HG03135 (cell line): ENCODE measurements around the gene GTF2A2.
"Not testable (repeated sequence)": the region's sequence is repeated elsewhere in the genome, so short reads cannot be mapped to it uniquely, and the experiment has no call there.

Source experiments
- ATAC-seq: cut with Tn5 transposase; IDR thresholded peaks from one replicate; pipeline ENCODE4 v1.9.1; 2021; ENCODE audit warnings: mild to moderate bottlenecking, moderate library complexity; ENCODE audit not compliant: unreplicated experiment

Gene GTF2A2, protein sequence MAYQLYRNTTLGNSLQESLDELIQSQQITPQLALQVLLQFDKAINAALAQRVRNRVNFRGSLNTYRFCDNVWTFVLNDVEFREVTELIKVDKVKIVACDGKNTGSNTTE

DNA sequence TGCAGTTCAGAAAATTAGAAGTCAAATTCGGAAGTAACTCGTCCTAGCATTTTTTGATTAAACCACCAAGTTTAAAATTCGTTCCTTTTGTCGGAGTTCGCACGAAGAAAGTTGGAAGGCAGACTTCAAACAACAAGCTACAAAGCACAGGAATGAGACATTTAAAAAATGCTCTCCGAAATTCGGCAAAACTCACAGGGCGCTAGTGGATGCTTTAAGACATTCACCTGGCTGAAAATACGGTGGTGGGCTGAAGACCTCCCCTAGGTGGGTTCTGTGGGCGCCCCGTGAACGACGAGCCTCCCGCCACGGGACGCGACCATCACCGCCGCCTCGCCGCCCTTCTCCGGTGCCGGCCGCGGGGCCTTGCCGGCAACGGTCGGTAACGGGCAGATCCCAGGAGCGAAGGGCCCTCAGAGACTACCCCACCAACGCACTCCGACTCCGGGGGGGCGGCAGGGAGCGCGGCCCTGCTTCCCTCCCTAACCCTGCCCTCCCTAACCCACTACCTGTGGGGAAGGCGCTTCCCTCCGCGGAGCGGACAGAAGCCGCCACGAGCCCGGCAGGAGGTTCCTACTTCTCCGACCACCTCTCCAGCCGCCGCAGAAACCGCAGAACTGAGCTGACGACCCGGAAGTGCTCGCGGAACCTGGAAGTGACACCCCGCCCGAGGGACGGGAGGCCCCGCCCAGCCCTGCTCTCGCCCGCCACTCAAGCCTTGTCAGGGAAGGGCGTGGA, at the start of gene GTF2A2:
GTF2A2 (minus strand) TSS at position 619 of the 738 bp plus-strand sequence. CDS start 5,238 bp downstream, outside the sequence.
- ATAC-seq = peak; percentile 99

DNA sequence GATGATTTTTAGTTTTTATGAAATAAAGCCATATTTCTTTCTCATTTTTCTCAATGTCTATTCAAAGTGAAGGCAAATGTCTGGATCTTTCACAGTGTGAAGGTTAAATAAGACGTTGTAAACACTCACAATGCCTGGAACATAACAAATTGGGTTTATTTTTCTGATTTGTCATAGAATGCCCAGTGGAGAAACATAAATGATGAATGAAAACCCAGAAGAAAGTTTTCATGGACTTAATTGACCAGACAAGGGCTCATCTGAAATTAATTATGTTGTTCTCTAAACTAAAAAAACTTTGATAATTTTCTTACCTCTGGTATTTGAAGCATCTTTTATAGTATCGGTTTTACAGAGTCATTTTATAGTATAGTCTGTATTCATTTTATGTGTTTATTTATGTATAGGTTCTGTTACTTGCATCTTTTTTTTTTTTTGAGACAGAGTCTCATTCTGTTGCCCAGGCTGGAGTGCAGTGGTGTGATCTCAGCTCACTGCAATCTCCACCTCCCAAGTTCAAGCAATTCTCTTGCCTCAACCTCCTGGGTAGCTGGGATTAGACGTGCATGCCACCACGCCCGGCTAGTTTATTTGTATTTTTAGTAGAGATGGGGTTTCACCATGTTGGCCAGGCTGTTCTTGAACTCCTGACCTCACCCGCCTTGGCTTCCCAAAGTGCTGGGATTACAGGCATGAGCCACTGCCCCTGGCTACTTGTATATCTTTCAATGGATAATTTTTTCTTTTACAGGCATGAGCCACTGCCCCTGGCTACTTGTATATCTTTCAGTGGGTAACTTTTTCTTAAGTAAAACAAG, 46.9 kb upstream of the GTF2A2 start:
- ATAC-seq = no peak

DNA sequence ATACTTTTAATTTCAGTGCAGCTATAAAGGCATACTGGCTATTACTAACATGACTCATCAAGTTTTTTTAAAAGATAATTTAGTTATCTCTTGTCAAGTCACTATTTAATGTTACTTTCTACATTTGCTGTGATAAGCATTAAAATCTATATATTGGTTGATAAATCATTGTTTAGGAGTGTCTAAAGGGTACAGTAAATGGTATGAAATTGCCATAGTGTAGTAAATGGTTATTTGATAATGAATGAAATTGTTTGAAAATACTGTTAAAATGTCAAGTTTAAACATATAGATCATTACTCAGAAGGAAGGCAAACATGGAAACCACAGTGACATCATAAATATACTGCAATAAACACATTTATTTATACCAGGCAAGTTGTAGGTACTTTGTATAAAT, 45.0 kb upstream of the GTF2A2 start:
- ATAC-seq = no peak

DNA sequence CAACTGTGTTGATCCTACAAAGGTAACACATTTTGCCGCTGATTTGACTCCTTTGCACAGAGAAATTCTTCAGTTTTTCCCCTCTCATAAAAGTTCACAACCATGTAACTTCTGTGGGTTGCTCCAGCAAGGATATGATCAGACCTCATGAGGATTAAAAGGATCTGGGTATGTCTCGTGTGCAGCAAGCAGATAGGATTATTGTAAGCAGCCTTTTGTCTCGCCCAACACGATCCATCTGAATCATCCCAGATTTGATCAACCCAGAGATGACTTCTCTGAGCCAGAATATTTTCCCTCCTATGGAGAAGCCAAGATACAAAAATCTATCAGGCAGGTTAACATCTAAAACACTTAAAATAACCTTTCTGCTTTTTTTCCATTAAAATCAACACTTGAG, 44.6 kb upstream of the GTF2A2 start:
- ATAC-seq = no peak

DNA sequence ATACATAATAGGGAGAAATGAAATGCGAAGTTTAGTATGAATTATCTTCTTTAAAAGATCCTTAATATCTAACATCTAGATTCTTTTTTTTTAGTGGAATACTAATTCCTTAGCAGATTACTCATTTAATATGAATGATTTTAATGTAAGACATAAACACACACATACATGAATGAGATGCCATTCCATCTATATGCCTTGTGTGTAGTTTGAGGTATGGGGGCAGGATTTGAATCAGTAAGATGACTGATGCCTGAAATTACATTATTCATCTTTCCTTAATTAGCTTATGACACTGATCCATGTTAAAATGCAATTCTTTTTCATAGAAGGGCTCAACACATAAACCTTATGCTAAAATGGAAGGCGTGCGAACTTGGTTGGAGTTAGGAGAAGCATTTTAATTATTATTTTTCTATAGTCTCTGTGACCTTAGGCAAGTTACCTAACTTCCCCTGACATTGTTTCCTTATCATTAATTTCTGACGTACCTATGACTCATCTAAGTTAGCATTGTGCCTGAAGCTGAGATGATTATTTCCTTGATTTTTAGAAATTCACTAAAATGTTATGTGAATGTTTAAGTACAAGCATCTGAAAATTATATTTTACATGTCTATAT, 42.6 kb upstream of the GTF2A2 start:
- ATAC-seq = no peak

DNA sequence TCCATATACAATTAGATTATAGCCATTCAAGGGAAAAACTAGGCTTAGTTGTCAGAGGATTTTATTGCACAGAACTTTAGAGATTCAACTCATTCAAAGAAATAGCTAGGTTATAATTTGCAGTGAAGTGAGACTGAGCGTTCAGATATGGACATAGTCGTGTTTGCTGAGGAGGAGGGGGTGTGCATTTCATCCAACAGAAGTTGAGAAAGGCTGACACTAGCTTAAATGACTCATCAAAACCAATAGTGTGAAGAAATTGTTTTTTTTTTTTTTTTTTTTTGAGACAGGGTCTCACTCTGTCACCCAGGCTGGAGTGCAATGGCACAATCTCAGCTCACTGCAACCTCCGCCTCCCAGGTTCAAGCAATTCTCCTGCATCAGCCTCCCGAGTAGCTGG, 40.8 kb upstream of the GTF2A2 start:
- not testable (repeated sequence) for ATAC-seq

DNA sequence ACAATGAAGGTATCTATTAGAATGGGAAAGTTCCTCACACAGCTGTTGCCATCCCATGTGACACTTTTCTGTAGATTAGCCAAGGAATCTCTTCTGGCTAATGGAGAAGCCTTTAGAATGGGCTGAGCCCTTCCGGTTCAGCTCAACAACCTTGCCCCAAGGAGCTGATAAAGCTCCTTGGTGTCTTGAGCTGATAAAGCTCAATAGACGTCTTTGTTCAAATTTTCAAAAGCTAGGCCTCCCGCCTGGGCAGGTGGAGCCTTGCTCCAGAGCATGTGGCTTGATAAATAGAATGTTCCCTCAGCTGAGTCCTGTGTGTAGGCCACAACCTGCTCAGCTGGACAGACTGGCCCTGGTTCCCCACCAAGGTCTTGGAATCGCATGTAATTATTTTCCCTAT, 39.0 kb upstream of the GTF2A2 start:
- no peak for ATAC-seq

DNA sequence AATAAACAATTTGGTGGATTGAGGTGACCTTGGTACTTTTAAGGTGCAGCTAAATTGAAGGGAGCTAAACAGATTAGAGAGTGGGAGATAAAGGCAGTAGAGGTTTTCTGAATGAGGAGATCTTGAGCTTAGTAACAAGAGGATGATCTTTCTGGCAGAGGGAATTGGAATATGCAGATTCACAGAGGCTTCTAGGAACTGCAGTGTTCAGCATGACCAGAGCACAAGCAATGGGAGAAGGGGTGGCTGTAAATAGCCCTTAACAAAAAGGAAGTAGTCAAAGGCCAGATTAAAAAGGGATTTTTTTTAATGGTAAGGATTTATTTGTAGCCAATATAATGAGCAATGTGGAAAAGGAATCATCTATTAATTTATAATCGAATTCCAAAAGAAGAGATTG, 37.5 kb upstream of the GTF2A2 start:
- no peak for ATAC-seq

DNA sequence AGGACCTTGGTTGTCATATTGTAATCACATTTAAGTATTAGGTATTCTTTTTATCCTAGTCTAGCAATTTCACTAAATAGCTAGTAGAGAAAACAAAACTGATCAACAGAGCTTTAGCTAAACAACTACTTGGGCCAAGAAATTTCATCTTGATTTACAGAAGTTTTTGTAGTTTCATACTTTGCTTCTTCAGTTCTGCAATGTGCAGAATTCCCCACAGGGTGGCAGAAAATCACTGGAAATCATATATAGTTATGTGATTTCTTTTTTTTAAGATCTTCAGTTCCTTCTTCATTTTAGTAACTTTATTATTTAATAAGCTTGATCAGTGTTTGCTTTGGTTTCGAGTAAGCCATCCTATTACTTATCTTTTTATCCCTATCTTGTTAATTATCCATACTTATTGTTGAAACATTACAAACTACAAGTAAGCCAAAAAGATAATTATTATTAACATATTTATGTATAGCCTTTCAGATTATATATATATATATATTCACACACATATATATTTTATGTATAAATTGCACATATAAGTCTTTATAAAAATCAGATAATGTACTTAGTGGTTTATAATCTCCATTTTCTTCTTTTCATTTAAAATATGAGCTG, 34.0 kb upstream of the GTF2A2 start:
- ATAC-seq = no peak

DNA sequence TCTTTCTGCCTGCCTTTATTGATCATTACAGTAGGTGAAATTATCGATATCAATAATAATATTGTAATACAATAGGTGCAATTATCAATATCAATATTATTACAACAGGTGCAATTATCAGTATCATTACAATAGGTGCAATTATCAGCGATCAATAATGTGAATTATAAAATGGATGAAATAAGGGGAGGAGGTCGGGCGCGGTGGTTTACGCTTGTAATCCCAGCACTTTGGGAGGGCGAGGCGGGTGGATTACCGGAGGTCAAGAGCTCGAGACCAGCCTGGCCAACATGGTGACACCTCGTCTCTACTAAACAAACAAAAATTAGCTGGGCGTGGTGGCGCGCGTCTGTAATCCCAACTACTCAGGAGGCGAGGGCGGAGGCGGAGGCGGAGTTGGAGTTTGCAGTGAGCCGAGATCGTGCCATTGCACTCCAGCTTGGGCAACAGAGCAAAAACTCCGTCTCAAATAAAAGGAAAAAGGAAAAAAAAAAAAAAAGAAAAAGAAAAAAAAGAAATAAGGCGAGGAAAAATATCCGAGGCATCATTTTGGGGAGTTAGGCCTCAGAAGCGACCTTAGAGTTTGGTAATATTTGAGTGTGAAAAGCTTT, 32.4 kb upstream of the GTF2A2 start:
- ATAC-seq = no peak

DNA sequence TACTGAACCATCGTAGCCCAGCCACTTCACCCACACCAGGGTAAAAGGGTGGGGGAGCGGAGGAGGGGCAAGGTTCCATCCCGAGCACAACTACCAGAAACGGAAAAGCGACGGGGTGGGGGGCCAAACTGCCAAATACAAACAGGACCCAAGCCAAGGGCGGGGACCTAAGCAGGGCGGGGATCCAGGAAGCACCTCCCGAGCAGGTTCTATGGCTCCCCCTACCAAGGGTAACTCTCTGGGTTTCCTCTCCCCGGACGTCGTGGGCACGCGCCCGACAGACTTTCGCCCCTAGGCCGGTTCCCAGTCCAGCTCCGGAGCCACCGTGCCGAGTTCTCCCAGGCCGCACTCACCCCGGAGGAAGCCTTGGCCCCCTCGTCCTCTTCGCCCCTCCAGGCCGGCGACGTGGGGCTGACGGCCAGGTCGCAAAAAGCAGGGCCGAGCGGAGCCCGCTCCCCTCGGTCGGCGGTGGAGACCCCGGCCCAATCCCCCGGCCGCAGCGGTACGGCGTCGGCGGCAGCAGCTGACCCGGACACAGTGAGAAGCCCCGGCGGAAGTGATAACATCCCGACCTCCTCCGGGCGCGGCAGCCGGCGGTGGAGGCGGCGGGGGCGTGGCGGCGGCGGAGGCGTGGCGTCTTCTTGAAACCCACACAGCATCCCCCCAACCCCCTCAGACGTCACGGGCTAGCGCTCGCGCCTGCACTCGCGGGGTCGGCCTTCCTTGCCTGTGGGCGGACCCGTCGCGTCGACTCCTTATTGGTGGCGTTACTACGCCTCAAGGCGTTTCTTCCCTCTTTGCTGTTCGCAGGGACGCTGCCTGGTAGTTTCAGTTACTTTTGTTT, 31.7 kb upstream of the GTF2A2 start, which contains the start of gene BNIP2:
BNIP2 (minus strand) TSS at position 539 of the 844 bp plus-strand sequence. CDS start 6,863 bp downstream, outside the sequence.
- peak; percentile 81 for ATAC-seq

DNA sequence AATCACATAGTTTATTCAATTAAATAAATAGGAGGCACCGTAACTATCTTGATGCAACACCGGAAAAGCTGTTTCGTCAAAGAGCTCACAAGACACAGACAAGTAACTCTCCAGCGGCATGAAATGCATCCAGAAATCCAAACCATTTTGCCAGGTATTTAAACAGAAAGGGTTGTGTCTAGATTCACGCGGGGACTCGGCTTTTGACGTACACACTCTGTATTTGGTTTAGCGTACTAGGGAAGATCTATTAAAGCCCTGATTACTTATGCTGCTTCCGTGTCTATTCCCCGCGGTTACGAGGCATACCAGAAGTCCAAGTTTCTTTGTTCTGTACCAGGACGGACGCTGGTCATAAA, 31.1 kb upstream of the GTF2A2 start:
- no peak for ATAC-seq

DNA sequence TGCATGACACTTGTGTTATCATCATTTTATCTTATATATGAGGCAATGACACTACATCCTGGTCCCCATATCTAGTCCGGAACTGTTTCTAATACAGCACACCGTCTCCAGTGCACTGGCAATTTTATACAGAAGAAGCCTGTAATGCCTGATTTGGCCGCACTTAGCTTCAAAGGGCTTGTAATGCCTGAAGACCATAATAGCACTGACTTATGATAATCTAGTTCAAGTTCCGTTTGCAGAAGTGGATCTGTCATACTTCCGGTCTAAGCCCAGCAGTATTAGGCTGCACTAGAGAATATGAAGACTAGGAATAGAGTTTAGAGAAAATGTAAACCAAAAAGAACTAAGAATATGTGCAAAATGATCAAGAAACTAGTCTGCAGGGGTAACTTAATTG, 30.5 kb upstream of the GTF2A2 start:
- ATAC-seq = no peak

DNA sequence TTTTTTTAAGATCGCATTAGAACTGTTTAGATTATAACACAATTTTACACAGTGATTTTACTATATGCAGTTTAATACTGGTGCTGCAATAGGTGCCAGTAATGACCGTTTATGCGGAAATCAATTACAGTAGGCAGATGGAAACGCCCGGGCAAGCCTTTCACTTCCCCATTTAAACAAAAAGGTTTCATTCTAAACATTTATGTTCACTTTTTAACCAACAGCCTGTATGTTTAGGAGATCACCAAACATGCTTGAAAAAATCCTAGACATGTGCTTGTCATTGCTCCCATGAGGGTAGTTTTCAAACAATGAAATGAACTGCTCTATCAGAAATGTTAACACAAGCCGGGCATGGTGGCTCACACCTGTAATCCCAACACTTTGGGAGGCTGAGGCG, 29.1 kb upstream of the GTF2A2 start:
- ATAC-seq = no peak

DNA sequence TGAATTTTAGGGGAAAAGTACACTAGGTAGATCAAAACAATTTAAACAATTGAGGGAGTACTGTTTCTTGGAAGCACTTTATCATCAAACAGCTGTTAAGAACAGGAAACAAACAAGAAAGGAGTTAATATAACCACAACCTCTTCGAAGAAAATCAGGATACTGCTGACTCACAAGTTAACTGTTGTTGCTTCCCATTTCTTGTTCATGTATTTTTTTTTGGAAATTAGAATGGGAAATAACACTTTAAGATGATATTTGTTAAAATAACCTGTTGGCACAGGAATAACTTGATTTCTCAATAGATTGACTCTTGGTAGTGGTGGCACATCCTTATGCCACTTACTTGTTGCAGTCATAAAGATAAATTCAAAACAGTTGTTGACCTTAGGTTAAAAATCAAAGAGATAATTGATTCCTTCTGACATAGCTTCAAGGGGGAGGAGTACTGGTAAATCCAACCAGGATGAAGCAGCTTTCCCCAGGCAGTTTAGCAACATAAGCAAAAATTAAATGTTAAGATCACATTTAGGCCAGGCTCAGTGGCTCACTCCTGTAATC, 28.5 kb upstream of the GTF2A2 start:
- ATAC-seq = no peak

DNA sequence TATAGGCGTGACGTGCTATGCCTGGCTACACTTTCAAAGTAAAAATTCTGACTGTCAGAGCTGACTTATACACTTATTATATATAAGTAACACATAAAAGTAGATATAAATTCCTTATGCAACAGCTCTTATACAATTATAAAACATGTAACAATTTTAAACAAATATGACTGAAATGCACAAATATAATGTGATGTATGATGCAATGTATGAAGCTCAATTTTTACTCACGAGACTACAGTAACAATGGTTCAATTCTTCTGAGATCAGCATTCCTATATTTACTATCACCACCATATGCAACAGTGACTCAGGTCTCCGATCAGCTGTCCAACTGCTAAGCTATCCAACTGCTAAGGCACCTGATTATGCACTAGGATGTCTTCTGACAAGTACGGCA, 23.6 kb upstream of the GTF2A2 start:
- ATAC-seq = no peak

DNA sequence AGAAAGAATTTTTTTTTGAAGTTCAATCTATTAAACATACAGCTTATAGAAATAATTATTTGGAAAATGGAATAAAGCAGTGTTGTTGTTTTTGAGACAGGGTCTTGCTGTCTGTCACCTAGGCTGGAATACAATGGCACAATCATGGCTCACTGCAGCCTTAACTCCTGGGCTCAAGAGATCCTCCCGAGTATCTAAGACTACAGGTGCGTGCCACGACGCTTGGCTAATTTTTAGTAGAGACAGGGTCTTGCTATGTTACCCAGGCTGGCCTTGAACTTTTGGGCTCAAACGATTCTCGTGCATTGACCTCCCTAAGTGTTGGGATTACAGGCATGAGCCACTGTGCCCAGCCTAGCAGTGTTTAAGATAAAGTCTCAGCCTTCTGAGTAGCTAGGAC, 23.0 kb upstream of the GTF2A2 start:
- ATAC-seq = no peak

DNA sequence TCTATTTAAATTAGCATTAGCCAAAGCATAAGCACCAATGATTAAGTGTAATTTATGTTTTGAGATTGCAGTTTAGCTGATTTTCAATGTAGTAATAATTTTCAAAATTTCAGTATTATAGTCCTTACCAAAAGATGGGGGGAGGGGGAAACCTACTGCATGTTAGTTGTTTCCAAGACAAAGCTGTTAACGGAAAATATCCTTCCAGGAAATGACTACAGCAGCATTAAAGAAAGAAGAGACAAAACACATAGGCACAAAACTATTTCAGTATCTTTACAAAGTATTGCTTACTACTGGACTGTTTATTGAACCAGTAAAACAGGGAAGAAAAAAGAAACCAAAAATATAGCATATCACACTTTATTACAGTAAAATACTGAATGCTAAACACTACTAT, 21.3 kb upstream of the GTF2A2 start:
- no peak for ATAC-seq

DNA sequence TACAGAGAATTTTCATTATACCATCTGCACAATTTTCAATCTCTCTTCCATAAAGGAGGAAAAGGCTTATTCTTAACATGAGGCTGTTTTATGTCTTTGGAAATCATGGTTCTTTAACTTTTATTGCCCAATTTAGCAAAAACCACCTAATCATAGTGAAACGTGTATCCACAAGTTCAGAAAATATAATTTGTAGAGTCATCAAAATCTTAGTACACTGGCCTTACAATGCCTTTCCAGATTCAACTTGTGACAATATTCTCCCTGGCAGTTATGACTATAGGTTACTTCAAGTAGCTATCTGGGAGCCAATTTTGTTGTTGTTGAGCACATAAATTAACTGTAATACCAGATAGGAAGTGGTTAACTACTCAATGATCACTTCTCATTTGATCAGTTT, 20.9 kb upstream of the GTF2A2 start:
- no peak for ATAC-seq

DNA sequence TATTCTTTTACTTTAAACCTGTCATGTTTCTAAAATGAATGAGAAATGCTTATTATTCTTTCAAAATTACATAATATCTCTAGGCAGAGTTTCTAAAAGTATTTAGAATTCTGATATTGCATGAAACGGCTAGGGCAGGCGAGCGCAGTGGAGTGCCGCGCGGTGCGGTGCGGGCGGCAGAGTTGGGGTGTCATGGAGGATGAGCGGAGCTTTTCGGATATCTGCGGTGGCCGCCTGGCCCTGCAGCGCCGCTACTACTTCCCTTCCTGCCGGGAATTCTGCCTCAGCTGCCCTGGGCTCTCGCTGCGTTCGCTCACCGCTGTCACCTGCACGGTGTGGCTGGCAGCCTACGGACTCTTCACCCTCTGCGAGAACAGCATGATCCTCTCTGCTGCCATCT, 19.2 kb upstream of the GTF2A2 start:
- ATAC-seq = no peak
